K562 (cell line): Measurements from ENCODE around the gene EZH2. TPM values are rescaled to one million over a fixed set of nuclear protein-coding genes. Genes with fewer than 3 reads are reported as not detected.

Experiments used
- ARID1B ChIP-seq: fragments of 450-650 bp; IDR thresholded peaks from 2 replicates; pipeline ENCODE4 v1.6.1; 2016; ENCODE audit warnings: antibody characterized with exemption, mild to moderate bottlenecking, inconsistent platforms
- ATF7 ChIP-seq: fragments of 450-650 bp; IDR thresholded peaks from 2 replicates; pipeline ENCODE4 v1.7.1; 2014; ENCODE audit warnings: mild to moderate bottlenecking, moderate library complexity
- CHCHD3 ChIP-seq: fragments of 250-450 bp; sonication (Bioruptor Pico); IDR thresholded peaks from 2 replicates; pipeline ENCODE4 v2.1.2; 2022; ENCODE audit warnings: mild to moderate bottlenecking
- DIDO1 ChIP-seq: fragments of 450-650 bp; IDR thresholded peaks from 2 replicates; pipeline ENCODE4 v1.6.1; 2016; ENCODE audit warnings: low read depth, missing biosample characterization, missing genetic modification characterization
- EHMT2 ChIP-seq: fragments of 450-650 bp; IDR thresholded peaks from 2 replicates; pipeline ENCODE4 v1.6.1; 2018; ENCODE audit warnings: antibody characterized with exemption
- HIVEP1 ChIP-seq: fragments of 250-450 bp; sonication (Bioruptor Pico); IDR thresholded peaks from 2 replicates; pipeline ENCODE4 v1.4.0; 2020; ENCODE audit warnings: mild to moderate bottlenecking
- LCOR ChIP-seq: sonication (generic); formaldehyde crosslinking; IDR thresholded peaks from 2 replicates; pipeline ENCODE4 v1.8.0; 2022; ENCODE audit warnings: mild to moderate bottlenecking, missing genetic modification reagents
- MXI1 ChIP-seq: IDR thresholded peaks from 2 replicates; pipeline ENCODE4 v1.6.1; 2011; ENCODE audit warnings: low read depth, mild to moderate bottlenecking, improper control_type of control experiment, low read length
- NFXL1 ChIP-seq: fragments of 450-650 bp; formaldehyde crosslinking; IDR thresholded peaks from 2 replicates; pipeline ENCODE4 v1.4.0; 2021; ENCODE audit warnings: mild to moderate bottlenecking
- OTX1 ChIP-seq: fragments of 450-650 bp; formaldehyde crosslinking; IDR thresholded peaks from 2 replicates; pipeline ENCODE4 v1.4.0; 2022; ENCODE audit warnings: mild to moderate bottlenecking
- SMARCE1 ChIP-seq: fragments of 450-650 bp; IDR thresholded peaks from 2 replicates; pipeline ENCODE4 v1.7.1; 2016; ENCODE audit warnings: mild to moderate bottlenecking
- SRSF1 ChIP-seq: fragments of 200-400 bp; formaldehyde crosslinking; IDR thresholded peaks from 2 replicates; pipeline ENCODE4 v1.6.1; 2017; ENCODE audit warnings: mild to moderate bottlenecking, low read depth, low read length, moderate library complexity
- STAT5A ChIP-seq: IDR thresholded peaks from 2 replicates; pipeline ENCODE4 v1.6.1; 2012; ENCODE audit warnings: low read length, inconsistent platforms, borderline replicate concordance
- THAP12 ChIP-seq: fragments of 250-450 bp; sonication (Bioruptor Pico); IDR thresholded peaks from 2 replicates; pipeline ENCODE4 v1.9.0; 2021; ENCODE audit warnings: mild to moderate bottlenecking, inconsistent platforms
- polyA plus RNA-seq, 8 experiments: library from polyadenylated mRNA; depleted of rRNA in 4 of 8; stranded (reverse) in 5 of 8; unstranded in 3 of 8; fragments of >200 nt; fragmentation: Nextera tagmentation in 2 of 8; fragmentation: Illumina TruSeq in 1 of 8; extraction: Ambion mirVana in 2 of 8; extraction: Trizol in 1 of 8; gene quantifications; 2 replicates each; pipeline versions ENCODE4 v1.2.1 to v1.2.3, GENCODE V29; 2011 to 2014; ENCODE audit warnings: inconsistent platforms in 1 of 8, missing spikeins in 1 of 8
- total RNA-seq, 7 experiments: library from RNA; depleted of rRNA in 6 of 7; stranded (reverse); fragments of >200 nt in 6 of 7; fragmentation: Illumina TruSeq in 2 of 7; extraction: Trizol in 2 of 7; gene quantifications; 2 replicates each; pipeline versions ENCODE4 v1.2.1 to v1.2.3, GENCODE V29; 2011 to 2021; ENCODE audit warnings: low replicate concordance in 1 of 7
- TF ChIP-seq, protein P1 (sequence below): sonication (generic); formaldehyde crosslinking; IDR thresholded peaks from 2 replicates; pipeline ENCODE4 v1.8.1; 2022; ENCODE audit warnings: missing genetic modification reagents
- TF ChIP-seq, protein P2 (sequence below): fragments of 450-650 bp; IDR thresholded peaks from 2 replicates; pipeline ENCODE4 v1.7.1; 2018; ENCODE audit warnings: mild to moderate bottlenecking, low read depth; ENCODE audit not compliant: partially characterized antibody
- TF ChIP-seq, protein P3 (sequence below): fragments of 450-650 bp; IDR thresholded peaks from 2 replicates; pipeline ENCODE4 v1.6.1; 2016; ENCODE audit warnings: low read depth, mild to moderate bottlenecking, moderate library complexity
- TF ChIP-seq, protein P4 (sequence below): fragments of 450-650 bp; IDR thresholded peaks from 2 replicates; pipeline ENCODE4 v1.6.1; 2014; ENCODE audit warnings: low read depth, mild to moderate bottlenecking, moderate library complexity, borderline replicate concordance
- TF ChIP-seq, protein P5 (sequence below): sonication (generic); IDR thresholded peaks from 2 replicates; pipeline ENCODE4 v1.6.1; 2016

The EZH2 gene
- total and polyA plus RNA-seq, 9 of the 15 experiments (the other 6 are each of a cell fraction or from before 2014, with no cell fraction given) = 48.7 to 175 (median 98.6) TPM

DNA sequence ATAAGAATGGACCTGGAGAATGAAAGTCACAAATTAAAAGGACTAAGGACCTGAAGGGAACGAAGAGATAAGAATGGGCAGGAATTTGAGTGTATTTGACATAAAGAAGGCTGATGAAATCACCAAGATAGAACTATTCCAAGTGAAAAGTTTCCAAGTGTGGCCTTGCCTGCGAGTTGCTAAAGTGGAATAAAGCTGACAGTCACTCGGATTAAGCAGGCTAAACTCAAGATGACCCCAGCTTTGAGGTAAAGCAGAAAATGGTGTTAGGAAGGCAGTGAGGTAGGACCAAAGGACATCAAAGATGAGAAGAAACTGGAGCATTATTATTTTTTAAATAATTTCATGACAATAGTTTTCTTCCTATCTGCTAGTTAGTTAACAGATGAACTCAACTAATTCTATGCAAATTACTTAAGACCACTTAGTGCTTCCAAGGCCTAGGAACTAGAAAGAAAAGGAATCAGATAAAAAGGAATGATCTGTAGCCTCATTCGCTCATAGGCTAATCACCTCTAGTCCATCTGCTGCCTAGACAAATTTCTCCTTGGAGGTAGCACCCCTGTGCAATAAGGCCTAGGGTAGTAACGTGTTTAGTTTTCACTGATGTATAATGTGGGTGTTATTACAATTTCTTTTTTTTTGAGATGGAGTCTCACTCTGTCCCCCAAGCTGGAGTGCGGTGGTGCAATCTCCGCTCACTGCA lies 34.5 kb downstream of the EZH2 start (continued):
- TF ChIP-seq, protein P1, sequence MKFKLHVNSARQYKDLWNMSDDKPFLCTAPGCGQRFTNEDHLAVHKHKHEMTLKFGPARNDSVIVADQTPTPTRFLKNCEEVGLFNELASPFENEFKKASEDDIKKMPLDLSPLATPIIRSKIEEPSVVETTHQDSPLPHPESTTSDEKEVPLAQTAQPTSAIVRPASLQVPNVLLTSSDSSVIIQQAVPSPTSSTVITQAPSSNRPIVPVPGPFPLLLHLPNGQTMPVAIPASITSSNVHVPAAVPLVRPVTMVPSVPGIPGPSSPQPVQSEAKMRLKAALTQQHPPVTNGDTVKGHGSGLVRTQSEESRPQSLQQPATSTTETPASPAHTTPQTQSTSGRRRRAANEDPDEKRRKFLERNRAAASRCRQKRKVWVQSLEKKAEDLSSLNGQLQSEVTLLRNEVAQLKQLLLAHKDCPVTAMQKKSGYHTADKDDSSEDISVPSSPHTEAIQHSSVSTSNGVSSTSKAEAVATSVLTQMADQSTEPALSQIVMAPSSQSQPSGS (CRISPR knock-in tag) = no peak
- TF ChIP-seq, protein P2, sequence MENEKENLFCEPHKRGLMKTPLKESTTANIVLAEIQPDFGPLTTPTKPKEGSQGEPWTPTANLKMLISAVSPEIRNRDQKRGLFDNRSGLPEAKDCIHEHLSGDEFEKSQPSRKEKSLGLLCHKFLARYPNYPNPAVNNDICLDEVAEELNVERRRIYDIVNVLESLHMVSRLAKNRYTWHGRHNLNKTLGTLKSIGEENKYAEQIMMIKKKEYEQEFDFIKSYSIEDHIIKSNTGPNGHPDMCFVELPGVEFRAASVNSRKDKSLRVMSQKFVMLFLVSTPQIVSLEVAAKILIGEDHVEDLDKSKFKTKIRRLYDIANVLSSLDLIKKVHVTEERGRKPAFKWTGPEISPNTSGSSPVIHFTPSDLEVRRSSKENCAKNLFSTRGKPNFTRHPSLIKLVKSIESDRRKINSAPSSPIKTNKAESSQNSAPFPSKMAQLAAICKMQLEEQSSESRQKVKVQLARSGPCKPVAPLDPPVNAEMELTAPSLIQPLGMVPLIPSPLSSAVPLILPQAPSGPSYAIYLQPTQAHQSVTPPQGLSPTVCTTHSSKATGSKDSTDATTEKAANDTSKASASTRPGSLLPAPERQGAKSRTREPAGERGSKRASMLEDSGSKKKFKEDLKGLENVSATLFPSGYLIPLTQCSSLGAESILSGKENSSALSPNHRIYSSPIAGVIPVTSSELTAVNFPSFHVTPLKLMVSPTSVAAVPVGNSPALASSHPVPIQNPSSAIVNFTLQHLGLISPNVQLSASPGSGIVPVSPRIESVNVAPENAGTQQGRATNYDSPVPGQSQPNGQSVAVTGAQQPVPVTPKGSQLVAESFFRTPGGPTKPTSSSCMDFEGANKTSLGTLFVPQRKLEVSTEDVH = no peak
- peak; percentile 61 for TF ChIP-seq ARID1B
- TF ChIP-seq ATF7 = 0 out of 2 replicates have a peak, but pooled peaks have one; percentile 9
- TF ChIP-seq NFXL1 (CRISPR knock-in tag) = no peak
- no peak for TF ChIP-seq MXI1
- TF ChIP-seq DIDO1 (tag) = no peak
- TF ChIP-seq, protein P3, sequence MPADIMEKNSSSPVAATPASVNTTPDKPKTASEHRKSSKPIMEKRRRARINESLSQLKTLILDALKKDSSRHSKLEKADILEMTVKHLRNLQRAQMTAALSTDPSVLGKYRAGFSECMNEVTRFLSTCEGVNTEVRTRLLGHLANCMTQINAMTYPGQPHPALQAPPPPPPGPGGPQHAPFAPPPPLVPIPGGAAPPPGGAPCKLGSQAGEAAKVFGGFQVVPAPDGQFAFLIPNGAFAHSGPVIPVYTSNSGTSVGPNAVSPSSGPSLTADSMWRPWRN = 0 out of 2 replicates have a peak, but pooled peaks have one; percentile 37
- TF ChIP-seq CHCHD3 (CRISPR knock-in tag) = no peak
- peak; percentile 12; the same call in 1 of the 2 replicates for TF ChIP-seq EHMT2
- TF ChIP-seq SRSF1 = no peak
- no peak for TF ChIP-seq HIVEP1 (CRISPR knock-in tag)
- no peak for TF ChIP-seq THAP12 (CRISPR knock-in tag)
- TF ChIP-seq SMARCE1 = 0 out of 2 replicates have a peak, but pooled peaks have one; percentile 13
- peak; percentile 59; the same call in 1 of the 2 replicates for TF ChIP-seq LCOR (CRISPR knock-in tag)
- TF ChIP-seq, protein P4, sequence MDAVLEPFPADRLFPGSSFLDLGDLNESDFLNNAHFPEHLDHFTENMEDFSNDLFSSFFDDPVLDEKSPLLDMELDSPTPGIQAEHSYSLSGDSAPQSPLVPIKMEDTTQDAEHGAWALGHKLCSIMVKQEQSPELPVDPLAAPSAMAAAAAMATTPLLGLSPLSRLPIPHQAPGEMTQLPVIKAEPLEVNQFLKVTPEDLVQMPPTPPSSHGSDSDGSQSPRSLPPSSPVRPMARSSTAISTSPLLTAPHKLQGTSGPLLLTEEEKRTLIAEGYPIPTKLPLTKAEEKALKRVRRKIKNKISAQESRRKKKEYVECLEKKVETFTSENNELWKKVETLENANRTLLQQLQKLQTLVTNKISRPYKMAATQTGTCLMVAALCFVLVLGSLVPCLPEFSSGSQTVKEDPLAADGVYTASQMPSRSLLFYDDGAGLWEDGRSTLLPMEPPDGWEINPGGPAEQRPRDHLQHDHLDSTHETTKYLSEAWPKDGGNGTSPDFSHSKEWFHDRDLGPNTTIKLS = no peak
- TF ChIP-seq, protein P5, sequence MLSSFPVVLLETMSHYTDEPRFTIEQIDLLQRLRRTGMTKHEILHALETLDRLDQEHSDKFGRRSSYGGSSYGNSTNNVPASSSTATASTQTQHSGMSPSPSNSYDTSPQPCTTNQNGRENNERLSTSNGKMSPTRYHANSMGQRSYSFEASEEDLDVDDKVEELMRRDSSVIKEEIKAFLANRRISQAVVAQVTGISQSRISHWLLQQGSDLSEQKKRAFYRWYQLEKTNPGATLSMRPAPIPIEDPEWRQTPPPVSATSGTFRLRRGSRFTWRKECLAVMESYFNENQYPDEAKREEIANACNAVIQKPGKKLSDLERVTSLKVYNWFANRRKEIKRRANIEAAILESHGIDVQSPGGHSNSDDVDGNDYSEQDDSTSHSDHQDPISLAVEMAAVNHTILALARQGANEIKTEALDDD = peak; percentile 91
- TF ChIP-seq OTX1 (CRISPR knock-in tag) = no peak
- 0 out of 2 replicates have a peak, but pooled peaks have one; percentile 21 for TF ChIP-seq STAT5A
